Measurements from ENCODE around the gene PPP1R15B.

The PPP1R15B gene

DNA sequence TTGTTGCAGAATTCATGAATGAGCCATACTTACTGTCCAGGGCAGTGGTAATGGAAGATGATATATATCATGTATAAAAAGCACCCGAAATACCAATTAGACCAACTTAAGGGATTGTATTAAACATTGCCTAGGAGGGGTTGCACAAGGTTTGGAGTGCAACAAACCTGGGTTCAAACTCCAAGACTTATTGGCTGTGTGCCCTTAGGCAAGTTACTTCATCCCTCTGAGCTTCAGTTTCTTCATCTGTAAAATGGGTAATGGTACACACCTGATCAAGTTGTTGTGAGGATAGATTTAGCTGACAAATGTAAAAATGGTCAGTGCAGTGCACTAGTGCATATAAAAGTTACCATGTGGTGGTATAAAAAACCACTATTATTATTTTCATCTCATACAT, 9.8 kb upstream of the PPP1R15B start:
- no peak for DNase-seq (ENCODE audit: low read depth in 4 of 4, low spot score in 1 of 4)

DNA sequence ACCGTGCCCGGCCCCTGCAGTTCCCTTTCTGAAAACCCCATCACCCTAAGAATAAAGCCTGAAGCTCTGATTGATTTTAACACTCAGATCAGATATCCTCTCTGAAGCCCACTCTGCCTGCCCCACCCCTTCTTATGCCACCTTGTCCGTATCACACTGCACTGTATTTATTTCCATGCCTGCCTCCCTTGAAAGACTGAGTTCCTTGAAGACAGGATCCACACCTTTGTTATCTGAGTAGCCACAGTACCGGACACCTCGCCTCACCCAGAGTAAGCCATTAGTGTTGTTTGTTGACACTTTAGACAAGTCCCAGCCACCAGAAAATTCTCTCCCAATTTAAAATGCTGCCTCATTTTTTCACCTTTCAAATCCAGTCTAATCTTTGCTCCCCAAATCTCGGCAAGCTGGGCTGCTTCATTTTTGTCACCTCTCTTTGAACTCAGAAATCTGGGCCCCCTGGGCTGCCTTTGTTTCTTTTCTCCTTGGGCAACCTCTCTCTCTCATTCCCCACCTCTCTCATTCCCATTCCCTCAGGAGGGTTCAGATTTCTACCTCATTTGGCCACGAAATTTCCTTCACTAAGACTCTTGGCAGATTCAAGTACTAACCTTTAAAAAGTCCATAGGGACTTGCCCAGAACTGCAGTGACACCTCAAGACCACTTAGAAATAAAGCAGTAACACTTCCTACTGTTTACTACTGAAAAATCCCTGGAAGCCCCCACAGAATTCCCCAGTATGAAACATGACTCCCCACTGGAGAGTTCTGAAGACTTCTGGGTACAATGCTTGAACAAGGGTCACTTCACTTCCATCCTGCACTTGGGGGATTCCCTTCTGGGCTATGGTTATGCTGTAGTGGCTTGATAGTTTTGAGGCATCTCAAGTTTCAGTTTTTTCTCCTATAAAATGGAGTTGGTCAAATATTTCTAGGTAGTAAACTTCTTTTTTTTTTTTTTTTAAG, 8.7 kb upstream of the PPP1R15B start:
- DNase-seq (ENCODE audit: low read depth in 4 of 4, low spot score in 1 of 4): no peak

DNA sequence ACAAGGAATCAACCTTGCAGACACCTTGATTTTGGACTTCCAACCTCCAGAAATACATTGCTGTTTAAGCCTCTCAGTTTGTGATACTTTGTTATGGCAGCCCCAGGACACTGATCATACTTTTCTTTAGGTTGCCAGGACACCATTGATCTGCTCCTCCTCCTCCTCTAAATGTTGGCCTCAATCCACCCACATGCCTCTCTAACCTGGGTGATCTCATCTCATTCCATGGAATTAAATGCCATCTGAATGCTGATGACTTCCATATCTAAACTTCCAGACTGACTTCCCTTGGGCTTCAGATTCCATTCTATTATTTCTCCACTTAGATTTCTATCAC, 7.4 kb upstream of the PPP1R15B start:
- DNase-seq (ENCODE audit: low read depth in 4 of 4, low spot score in 1 of 4): no peak

DNA sequence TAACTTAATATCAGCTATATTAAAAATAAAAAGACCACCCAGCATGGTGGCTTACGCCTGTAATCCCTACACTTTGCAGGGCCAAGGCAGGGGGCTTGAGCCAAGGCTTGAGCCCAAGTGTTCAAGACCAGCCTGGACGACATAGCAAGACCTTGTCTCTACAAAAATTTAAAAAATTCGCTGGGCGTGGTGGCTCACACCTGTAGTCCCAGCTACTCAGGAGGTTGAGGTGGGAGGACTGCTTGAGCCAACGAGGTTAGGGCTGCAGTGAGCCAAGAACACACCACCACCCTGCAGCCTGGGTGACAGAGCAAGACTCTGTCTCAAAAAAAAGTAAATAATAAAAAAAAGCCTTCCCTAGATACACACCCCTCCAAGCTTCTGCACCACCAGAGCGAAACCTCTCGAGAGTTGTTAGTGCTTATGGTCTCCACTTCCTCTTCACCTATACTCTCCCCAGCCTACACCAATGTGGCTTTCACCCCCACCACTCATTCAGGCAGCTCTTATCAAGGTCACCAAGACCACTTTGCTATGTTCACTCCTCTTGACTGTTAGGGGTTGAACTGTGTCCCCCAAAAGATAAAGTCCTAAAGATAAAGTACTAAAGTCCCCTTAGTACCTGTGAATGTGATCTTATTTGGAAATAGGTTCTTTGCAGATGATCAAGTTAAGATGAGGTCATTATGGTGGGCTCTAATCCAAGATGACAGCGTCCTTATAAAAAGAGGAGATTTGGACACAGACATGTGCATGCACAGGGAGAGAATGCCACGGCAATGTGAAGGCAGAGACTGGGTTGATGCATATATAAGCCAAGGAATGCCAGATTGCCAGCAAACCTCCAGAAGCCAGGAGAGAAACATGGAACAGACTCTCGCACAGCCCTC, 6.8 kb upstream of the PPP1R15B start:
- no peak for DNase-seq (ENCODE audit: low read depth in 4 of 4, low spot score in 1 of 4)

DNA sequence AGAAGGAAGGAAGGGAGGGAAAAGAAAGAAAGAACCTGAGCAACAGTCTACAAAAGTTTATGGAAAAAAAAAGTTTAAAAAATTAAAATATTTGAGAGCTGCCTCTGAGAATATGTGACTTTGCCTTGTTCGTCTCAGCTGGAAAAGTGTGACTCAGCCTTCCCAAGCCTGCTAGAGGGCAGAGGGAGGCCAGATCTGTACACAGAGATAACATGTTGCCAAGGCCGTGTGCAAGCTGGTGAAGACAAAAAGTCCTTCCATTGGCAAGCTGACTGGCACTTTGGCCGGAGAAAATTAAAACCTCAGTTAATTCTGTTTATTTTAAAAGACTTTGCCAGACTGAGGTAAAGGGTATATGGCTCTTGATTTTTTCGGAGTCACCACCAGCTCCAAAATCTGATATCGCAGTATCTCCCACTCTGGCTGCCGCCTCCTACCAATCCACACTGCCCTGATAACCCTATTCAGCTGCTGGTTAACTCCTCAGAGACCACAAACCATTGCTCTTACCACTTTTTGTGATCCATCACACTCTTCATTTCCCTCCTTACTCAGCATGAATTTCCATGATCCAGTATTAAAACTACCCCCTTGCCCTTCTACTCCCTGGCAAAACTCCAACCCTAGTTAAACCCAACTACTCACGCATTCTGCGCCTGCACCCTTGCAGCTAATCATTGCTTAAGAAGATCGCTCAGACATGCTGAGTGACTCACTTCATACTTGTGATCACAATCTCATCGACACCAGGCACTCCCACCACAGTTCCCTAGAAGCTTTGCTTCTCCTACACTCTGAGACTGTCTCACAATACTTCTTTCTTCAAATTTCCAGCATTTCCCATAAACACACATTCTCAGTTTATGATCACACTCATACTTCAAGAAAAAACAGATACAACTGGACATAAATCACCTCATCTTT, 5.7 kb upstream of the PPP1R15B start:
- no peak for DNase-seq (ENCODE audit: low read depth in 4 of 4, low spot score in 1 of 4)

DNA sequence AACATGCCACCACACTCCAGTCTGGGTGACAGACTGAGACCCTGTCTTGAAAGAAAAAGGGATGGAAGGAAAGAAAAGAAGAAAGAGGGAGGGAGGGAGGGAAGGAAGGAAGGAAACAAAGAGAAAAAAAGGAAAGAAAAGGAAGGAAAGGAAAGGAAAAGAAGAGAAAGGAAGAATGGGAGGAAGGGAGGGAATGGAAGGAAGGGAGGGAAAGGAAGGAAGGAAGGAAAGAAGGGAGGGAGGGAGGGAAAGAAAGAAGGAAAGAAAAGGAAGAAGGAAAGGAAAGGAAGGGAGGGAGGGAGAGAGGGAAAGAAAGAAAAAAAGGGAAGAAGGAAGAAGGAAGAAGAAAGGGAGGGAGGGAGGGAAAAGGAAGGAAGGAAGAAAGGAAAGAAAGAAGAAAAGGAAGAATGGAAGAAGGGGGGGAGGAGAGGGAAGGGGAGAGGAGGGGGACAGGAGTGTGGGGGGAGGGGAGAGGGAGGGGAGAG, 5.0 kb upstream of the PPP1R15B start:
- no peak for DNase-seq (ENCODE audit: low read depth in 4 of 4, low spot score in 1 of 4)

DNA sequence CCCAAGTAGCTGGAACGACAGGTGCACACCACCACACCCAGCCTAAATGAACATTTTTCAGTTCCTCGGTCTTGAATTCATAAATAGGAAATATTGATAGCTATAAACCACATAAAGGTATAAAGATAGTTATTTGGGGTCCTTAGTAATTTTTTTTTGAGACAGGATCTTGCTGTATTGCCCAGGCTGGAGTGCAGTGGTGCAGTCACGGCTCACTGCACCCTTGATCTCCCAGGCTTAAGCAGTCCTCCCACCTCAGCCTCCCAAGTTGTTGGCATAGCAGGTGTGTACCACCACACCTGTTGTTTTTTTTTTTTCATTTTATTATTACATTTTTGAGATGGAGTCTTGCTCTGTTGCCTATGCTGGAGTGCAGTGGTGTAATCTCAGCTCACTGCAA, 3.7 kb upstream of the PPP1R15B start:
- no peak for DNase-seq (ENCODE audit: low read depth in 4 of 4, low spot score in 1 of 4)

DNA sequence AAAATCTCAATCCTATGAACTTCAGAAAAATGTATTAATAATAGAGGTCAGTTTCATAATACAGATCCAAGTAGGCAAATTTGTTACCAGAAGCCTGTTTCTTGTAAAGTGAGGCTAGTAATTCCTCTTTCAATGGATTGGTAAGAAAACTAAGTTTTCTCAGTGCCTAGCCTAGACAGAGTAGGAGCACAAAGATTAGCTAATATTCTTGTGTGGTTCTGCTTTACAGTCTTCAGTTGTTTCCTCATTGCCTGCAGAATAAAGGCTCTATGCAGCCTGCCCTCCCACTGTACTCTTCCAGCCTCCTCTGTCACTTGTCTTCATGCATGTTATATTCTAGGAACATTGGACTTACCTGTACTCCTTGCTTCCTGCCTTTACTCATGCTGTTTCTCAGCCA, 2.4 kb upstream of the PPP1R15B start:
- no peak for DNase-seq (ENCODE audit: low read depth in 4 of 4, low spot score in 1 of 4)

DNA sequence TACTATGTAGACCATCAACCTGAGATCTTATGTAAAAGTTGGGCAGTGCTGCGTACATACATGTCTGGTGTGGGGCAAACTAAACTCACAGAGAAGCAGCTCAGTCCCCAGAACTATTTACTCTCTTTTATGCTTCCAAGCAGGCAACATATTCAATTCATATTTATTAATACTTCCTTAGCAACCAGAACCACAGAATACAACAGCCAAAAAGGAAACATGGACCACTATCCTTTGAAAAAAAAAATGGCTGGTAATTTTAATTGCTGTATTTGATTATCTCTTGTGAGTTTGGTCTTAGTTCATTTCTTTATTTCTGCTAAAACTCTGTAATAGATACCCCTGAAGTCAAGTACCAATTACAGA, 1.5 kb upstream of the PPP1R15B start:
- DNase-seq (ENCODE audit: low read depth in 4 of 4, low spot score in 1 of 4): no peak

DNA sequence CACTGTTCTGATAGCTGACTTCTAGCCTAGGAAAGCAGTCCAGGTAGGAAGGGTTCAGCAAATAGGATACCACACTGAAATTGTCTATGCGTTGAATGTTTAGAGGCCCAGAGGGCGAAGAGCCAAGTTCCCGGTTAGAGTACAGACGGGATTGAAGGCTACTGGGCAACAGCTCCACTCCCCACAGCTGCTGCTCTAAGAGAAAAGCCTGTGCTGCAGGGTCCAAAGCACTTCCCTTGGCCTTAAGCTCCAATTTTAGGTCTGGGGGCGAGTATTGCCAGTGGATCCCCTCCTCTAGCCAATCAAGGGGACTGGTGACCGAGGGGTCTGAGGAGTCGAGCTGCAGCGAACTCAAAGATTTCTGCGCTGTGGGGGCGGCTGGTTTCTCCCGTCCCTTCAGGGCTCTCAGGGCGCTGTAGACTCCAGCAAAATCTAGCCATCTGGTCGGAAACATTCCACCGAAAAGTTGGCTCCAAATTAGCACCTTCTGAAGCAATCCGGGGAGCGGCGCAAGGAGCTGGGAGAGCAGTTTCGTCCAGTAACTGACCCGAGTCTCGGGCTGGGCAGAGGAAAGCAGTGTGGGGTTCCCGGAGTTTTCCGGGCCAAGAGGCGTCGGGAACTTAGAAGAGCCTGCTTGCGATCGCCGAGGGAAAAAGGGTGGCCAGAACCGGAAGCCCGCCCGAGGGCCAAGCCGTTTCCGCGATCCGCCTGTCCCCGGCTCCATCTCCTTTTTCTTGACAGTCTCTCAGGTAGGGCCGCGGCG, 748 bp downstream of the PPP1R15B start:
- no peak for DNase-seq (ENCODE audit: low read depth in 4 of 4, low spot score in 1 of 4)

DNA sequence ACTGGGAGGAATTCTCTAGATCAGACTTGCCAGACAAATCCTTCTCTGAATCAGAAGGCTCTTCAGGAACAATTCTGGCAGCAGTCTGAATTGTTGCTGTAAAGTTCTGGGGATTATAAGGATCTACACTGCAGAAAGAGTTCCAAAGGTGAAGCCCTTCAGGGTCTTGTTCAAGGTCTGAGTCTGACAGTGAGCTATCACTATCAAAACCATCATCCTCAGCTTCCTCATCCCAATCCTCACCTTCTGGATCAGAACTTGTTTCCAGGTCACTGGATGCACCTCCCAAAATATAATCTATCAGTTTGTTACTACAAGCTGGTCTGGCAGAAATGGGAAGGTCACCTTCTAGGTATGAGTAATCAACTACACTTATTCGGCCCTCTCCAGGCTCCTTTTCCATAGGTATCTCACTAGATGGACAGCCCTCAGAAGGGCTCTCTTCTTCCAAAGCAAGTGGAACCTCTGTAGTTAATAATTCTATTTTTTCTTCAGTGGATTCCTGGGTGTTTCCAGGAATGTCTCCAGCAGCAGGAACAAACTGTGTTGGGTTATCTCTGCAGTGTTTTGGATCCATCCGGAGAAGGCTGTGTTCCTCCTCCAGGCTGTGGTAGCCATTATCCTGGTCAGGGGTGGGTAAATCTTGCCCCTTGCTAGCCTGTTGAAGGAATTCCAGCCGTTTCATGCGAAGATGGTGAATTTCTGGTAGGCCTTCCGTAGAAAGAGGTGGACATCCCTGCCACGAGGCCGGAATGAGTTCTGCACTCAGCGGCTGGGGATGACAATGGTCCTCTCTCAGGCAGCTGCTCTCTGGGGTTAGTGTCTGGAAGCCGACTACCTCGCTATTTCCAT, 1.6 kb downstream of the PPP1R15B start:
- no peak for DNase-seq (ENCODE audit: low read depth in 4 of 4, low spot score in 1 of 4)

DNA sequence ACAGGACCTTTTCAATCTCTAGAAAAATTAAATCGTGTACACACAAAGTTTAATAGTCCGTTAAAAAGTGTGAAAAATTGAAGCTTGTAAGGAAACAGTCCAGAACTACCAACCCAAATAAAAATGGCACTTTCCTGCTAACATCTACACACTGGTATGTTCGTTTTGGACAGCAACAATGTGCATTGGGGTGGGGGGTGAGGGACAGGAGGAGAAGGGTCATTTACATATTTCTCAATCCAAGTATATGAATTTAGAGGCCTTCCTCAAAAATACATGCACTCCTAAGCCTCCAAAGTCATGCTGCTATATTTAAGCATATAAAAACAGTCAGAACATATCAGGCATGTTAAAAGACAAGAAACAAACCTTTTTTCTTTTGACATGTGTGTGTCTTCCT, 2.5 kb downstream of the PPP1R15B start:
- no peak for DNase-seq (ENCODE audit: low read depth in 4 of 4, low spot score in 1 of 4)

DNA sequence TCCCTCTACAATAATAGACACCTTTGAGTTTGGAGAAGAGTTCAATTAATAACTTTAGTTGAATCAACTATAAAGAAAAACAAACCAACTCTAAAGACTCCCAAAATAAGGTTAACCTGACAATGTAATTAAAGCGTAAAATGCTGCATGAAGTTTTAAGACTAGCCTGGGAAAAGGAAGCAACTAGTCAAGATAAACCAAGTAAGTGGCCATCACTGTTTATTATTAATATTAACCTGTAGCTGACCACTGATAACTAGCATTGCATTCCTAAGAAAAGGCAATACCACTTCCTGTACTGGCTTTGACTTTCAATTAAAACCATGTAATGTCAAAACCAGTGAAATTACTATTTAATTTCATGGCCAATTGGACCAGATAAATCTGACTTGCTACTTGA, 3.0 kb downstream of the PPP1R15B start:
- no peak for DNase-seq (ENCODE audit: low read depth in 4 of 4, low spot score in 1 of 4)

DNA sequence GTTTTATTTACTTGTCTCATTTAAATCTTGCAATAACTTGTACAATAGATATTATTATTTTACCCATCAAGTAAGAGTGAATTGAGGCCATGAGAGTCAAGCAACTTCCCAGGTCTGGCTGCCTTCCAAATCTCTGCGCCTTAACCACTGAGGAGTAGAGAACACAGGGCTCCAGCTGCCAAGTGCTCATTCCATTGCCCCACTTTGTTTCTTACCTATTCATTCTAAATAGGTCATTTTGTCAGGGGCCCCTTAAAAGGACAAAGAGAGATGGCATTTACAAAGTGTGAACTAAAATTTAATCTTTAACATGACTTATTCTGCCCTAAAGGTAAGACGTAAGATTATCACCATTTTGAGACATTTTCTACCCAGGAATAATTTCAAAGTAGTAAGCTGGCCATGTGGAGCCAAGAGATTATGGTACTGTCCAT, 3.5 kb downstream of the PPP1R15B start:
- no peak for DNase-seq (ENCODE audit: low read depth in 4 of 4, low spot score in 1 of 4)

DNA sequence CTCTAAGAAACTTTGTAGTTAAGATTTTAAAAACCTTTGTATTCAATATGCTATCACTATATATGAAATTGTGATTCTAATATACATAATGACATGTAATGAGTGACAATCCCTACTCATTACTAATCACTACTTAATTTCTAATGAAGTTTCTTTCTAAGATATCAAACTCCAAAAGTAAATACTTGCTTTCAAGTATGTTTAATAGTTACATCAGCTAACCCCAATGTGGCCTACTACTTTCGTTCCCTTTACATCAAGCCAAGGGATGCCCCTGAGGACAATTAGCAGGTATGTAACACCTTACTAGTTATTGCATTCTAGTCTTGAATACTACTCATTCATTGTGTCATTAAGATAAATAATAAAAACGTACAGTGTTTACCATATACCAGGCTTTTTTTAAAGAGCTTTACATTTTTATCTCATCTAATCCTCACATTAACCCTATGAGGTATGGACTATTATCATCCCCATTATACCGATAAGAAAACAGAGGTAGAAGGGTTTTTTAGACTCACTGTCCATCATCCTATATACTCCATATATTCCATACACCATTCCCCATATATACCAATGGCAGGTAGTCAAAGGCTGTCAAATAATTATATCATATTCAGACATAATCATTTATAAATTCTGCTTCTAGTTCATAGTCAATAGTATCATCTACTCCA, 4.2 kb downstream of the PPP1R15B start:
- no peak for DNase-seq (ENCODE audit: low read depth in 4 of 4, low spot score in 1 of 4)

DNA sequence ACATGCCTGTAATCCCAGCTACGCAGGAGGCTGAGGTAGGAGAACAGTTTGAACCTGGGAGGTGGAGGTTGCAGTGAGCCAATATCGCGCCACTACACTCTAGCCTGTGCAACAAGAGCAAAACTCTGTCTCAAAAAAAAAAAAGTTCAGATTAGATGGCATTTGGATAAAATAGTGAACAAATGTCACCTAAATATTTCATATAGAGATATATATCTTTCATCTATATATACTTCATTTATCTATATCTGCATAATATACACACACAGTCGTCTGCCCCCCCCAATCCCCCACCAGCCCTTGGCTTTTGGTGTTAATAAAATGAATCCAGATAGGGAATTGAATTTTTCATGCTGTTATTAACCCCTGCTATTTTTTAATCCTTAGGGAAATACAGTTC, 5.0 kb downstream of the PPP1R15B start:
- no peak for DNase-seq (ENCODE audit: low read depth in 4 of 4, low spot score in 1 of 4)

DNA sequence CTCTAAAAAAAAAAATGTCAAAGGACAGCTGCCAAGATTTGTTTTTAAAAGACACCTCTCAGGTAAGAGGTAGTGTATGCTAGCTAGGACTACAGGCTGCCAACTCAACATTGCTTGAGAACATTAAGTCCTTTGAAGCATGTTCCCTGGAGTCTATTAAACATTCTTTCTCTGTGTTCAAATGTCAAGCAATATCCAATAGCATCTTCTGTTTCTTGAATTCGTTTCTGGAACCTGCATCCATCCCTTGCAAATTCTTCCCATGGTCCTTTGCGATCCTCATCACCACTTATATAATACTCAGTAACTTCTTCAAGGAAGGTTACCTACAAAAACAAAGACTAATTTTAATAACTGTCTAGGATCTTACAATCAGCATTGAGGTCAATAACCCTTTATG, 5.6 kb downstream of the PPP1R15B start:
- DNase-seq (ENCODE audit: low read depth in 4 of 4, low spot score in 1 of 4): no peak

DNA sequence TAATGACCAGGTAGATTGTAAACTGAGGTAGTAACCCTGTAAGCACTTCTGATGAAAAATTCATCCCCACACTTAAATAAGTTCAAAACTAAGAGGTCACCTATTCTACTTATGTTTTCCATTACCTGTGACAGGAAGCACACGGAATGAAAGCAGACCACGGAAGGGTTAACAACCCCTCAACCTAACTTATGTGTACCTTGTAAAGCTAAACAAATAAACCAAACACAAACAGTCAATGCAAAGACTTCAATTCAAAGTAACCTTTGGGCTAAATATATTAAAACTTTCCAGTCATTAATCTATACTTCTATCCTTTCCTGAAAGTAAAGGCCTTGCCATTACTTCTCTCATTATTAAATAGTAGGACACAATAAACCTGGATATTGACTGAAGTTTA, 7.0 kb downstream of the PPP1R15B start:
- no peak for DNase-seq (ENCODE audit: low read depth in 4 of 4, low spot score in 1 of 4)

DNA sequence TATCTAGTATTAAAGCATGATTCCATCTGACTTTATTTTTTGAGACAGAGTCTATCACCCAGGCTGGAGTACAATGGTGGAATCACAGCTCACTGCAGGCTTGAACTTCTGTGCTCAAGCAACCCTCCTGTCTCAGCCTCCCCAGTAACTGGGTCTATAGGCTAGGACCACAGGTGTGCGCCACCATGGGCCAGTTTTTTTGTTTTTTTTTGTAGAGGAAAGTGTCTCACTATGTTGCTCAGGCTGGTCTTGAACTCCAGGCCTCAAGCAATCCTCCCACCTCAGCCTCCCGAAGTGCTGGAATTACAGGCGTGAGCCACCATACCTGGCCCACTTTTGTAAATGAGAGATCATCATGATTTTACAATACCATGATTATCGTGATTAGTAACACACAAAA, 9.2 kb downstream of the PPP1R15B start:
- DNase-seq (ENCODE audit: low read depth in 4 of 4, low spot score in 1 of 4): no peak
